GM18505 (cell line): Measurements from ENCODE around the gene DUS1L.

ENCODE experiments used
- ATAC-seq: cut with Tn5 transposase; IDR thresholded peaks from one replicate; pipeline ENCODE4 v1.9.1; 2021; ENCODE audit not compliant: unreplicated experiment
- POLR2A ChIP-seq: IDR thresholded peaks from 4 replicates; pipeline ENCODE4 v1.6.1; 2011; ENCODE audit warnings: borderline replicate concordance; ENCODE audit not compliant: insufficient read depth, insufficient read length; ENCODE audit errors: extremely low read depth

Gene DUS1L

GRCh38 chr17:82025401-82026107 lies 40.0 kb downstream of the DUS1L start:
- ATAC-seq = no peak
- no peak for TF ChIP-seq POLR2A

GRCh38 chr17:82024859-82025258 lies 40.7 kb downstream of the DUS1L start:
- no peak for TF ChIP-seq POLR2A
- ATAC-seq = no peak

- ATAC-seq = peak; percentile 6
- TF ChIP-seq POLR2A = no peak
Observed at GRCh38 chr17:82023447-82024241, 42.0 kb downstream of the DUS1L start.

- peak; percentile 80 for ATAC-seq
- no peak for TF ChIP-seq POLR2A
Observed at GRCh38 chr17:82022981-82023446, 42.6 kb downstream of the DUS1L start, which contains the start of gene LRRC45. Gene LRRC45, plus strand, starts transcription at chr17:82023305. Its CDS starts 339 bp downstream, at chr17:82023644.

GRCh38 chr17:82022310-82022980 lies 43.2 kb downstream of the DUS1L start, which contains the start of gene CENPX:
Gene CENPX, minus strand, starts transcription at chr17:82022878. Its CDS starts 17 bp downstream, at chr17:82022861.
- peak; percentile 57 for TF ChIP-seq POLR2A
- ATAC-seq = no peak

GRCh38 chr17:82021900-82022309 lies 43.7 kb downstream of the DUS1L start:
- no peak for ATAC-seq
- TF ChIP-seq POLR2A = no peak

GRCh38 chr17:82021107-82021899 lies 44.3 kb downstream of the DUS1L start:
- no peak for ATAC-seq
- no peak for TF ChIP-seq POLR2A

GRCh38 chr17:82020572-82021106 lies 45.0 kb downstream of the DUS1L start:
- TF ChIP-seq POLR2A = no peak
- no peak for ATAC-seq

- no peak for ATAC-seq
Observed at GRCh38 chr17:82019690-82020571, 45.7 kb downstream of the DUS1L start.

GRCh38 chr17:82018989-82019689 lies 46.5 kb downstream of the DUS1L start:
- TF ChIP-seq POLR2A = no peak
- no peak for ATAC-seq

More at GRCh38 chr17:82019690-82020571, 45.7 kb downstream of the DUS1L start:
- TF ChIP-seq POLR2A = no peak
